ENCODE measurements around the gene PKN1.

PKN1 gene

GRCh38 chr19:14507704-14508542 is 74.8 kb downstream of the PKN1 start:
- no peak for FAIRE-seq
- no peak for DNase-seq (ENCODE audit: insufficient read length, low spot score)

GRCh38 chr19:14510311-14511228 is 77.5 kb downstream of the PKN1 start:
- FAIRE-seq (no peak), DNase-seq (ENCODE audit: insufficient read length, low spot score) (no peak)
- TF ChIP-seq SPI1 (IDR thresholded peaks at IDR 0.05; ENCODE audit: low read depth, low read length) (no peak), POU2F2 (IDR thresholded peaks at IDR 0.05; ENCODE audit: low read depth, low read length) (no peak), POLR2A (IDR thresholded peaks at IDR 0.05; ENCODE audit: low read depth, low read length) (no peak), PAX5 (IDR thresholded peaks at IDR 0.05; ENCODE audit: insufficient read depth, low read length, severe bottlenecking) (no peak), POLR2AphosphoS5 (IDR thresholded peaks at IDR 0.05; ENCODE audit: low read depth, low read length) (no peak)

More at GRCh38 chr19:14507704-14508542, 74.8 kb downstream of the PKN1 start:
- TF ChIP-seq SPI1 (IDR thresholded peaks at IDR 0.05; ENCODE audit: low read depth, low read length) (no peak), POU2F2 (IDR thresholded peaks at IDR 0.05; ENCODE audit: low read depth, low read length) (no peak), TAF1 (IDR thresholded peaks at IDR 0.05; ENCODE audit: low read depth, low read length) (no peak), POLR2A (IDR thresholded peaks at IDR 0.05; ENCODE audit: low read depth, low read length) (no peak), POLR2AphosphoS5 (IDR thresholded peaks at IDR 0.05; ENCODE audit: low read depth, low read length) (no peak), PAX5 (IDR thresholded peaks at IDR 0.05; ENCODE audit: insufficient read depth, low read length, severe bottlenecking) (no peak)

- no peak for FAIRE-seq
- TF ChIP-seq POLR2AphosphoS5 (IDR thresholded peaks at IDR 0.05; ENCODE audit: low read depth, low read length) = no peak
Measured at GRCh38 chr19:14511229-14511593, 78.1 kb downstream of the PKN1 start.

GRCh38 chr19:14512406-14512961 is 79.4 kb downstream of the PKN1 start:
- FAIRE-seq = no peak
- TF ChIP-seq SPI1 (IDR thresholded peaks at IDR 0.05; ENCODE audit: low read depth, low read length) (no peak), TAF1 (IDR thresholded peaks at IDR 0.05; ENCODE audit: low read depth, low read length) (no peak), POLR2AphosphoS5 (IDR thresholded peaks at IDR 0.05; ENCODE audit: low read depth, low read length) (no peak), POU2F2 (IDR thresholded peaks at IDR 0.05; ENCODE audit: low read depth, low read length) (no peak), PAX5 (IDR thresholded peaks at IDR 0.05; ENCODE audit: insufficient read depth, low read length, severe bottlenecking) (no peak), POLR2A (IDR thresholded peaks at IDR 0.05; ENCODE audit: low read depth, low read length) (no peak)

More at GRCh38 chr19:14511229-14511593, 78.1 kb downstream of the PKN1 start:
- no peak for DNase-seq (ENCODE audit: insufficient read length, low spot score)

GRCh38 chr19:14514215-14514863 is 81.2 kb downstream of the PKN1 start:
- no peak; the same call in 1 of the 2 replicates for TF ChIP-seq POLR2AphosphoS5 (IDR thresholded peaks at IDR 0.05; ENCODE audit: low read depth, low read length)
- TF ChIP-seq TAF1 (IDR thresholded peaks at IDR 0.05; ENCODE audit: low read depth, low read length) = no peak
- no peak for FAIRE-seq
- no peak for DNase-seq (ENCODE audit: insufficient read length, low spot score)

More at GRCh38 chr19:14512406-14512961, 79.4 kb downstream of the PKN1 start:
- no peak for DNase-seq (ENCODE audit: insufficient read length, low spot score)

- FAIRE-seq = no peak
- no peak for TF ChIP-seq POU2F2 (IDR thresholded peaks at IDR 0.05; ENCODE audit: low read depth, low read length)
- no peak for TF ChIP-seq TAF1 (IDR thresholded peaks at IDR 0.05; ENCODE audit: low read depth, low read length)
- DNase-seq (ENCODE audit: insufficient read length, low spot score) = no peak
Measured at GRCh38 chr19:14515501-14516047, 82.5 kb downstream of the PKN1 start.

- TF ChIP-seq SPI1 (IDR thresholded peaks at IDR 0.05; ENCODE audit: low read depth, low read length) (no peak), TAF1 (IDR thresholded peaks at IDR 0.05; ENCODE audit: low read depth, low read length) (no peak), POU2F2 (IDR thresholded peaks at IDR 0.05; ENCODE audit: low read depth, low read length) (no peak), PAX5 (IDR thresholded peaks at IDR 0.05; ENCODE audit: insufficient read depth, low read length, severe bottlenecking) (no peak), POLR2A (IDR thresholded peaks at IDR 0.05; ENCODE audit: low read depth, low read length) (no peak)
- no peak for FAIRE-seq
- no peak for DNase-seq (ENCODE audit: insufficient read length, low spot score)
Measured at GRCh38 chr19:14516048-14516534, 83.0 kb downstream of the PKN1 start.

GRCh38 chr19:14516746-14517438 is 83.8 kb downstream of the PKN1 start:
- FAIRE-seq (no peak), DNase-seq (ENCODE audit: insufficient read length, low spot score) (no peak)
- no peak for TF ChIP-seq POLR2A (IDR thresholded peaks at IDR 0.05; ENCODE audit: low read depth, low read length)
- no peak for TF ChIP-seq POU2F2 (IDR thresholded peaks at IDR 0.05; ENCODE audit: low read depth, low read length)
- no peak for TF ChIP-seq SPI1 (IDR thresholded peaks at IDR 0.05; ENCODE audit: low read depth, low read length)
- no peak for TF ChIP-seq PAX5 (IDR thresholded peaks at IDR 0.05; ENCODE audit: insufficient read depth, low read length, severe bottlenecking)
- TF ChIP-seq POLR2AphosphoS5 (IDR thresholded peaks at IDR 0.05; ENCODE audit: low read depth, low read length) = no peak
- TF ChIP-seq TAF1 (IDR thresholded peaks at IDR 0.05; ENCODE audit: low read depth, low read length) = no peak
